BLaER1 (cell line): ENCODE data around the gene SLC2A1.

Experiments
- H3K27ac ChIP-seq: shearing (Covaris generic); formaldehyde crosslinking; 2 replicates; pipeline ENCODE4 v1.8.1; 2022
- H3K27me3 ChIP-seq: shearing (Covaris generic); formaldehyde crosslinking; 2 replicates; pipeline ENCODE4 v1.8.1; 2022
- H3K36me3 ChIP-seq: shearing (Covaris generic); formaldehyde crosslinking; 2 replicates; pipeline ENCODE4 v1.8.1; 2022
- H3K4me1 ChIP-seq: shearing (Covaris generic); formaldehyde crosslinking; 2 replicates; pipeline ENCODE4 v1.8.1; 2022
- H3K4me2 ChIP-seq: shearing (Covaris generic); formaldehyde crosslinking; 2 replicates; pipeline ENCODE4 v1.8.1; 2022
- H3K4me3 ChIP-seq: shearing (Covaris generic); formaldehyde crosslinking; 2 replicates; pipeline ENCODE4 v1.8.1; 2022
- H3K9ac ChIP-seq: shearing (Covaris generic); formaldehyde crosslinking; 2 replicates; pipeline ENCODE4 v1.8.1; 2022
- H3K9me3 ChIP-seq: shearing (Covaris generic); formaldehyde crosslinking; 2 replicates; pipeline ENCODE4 v1.8.1; 2022
- H4K20me1 ChIP-seq: shearing (Covaris generic); formaldehyde crosslinking; 2 replicates; pipeline ENCODE4 v1.8.1; 2022
- Cebpa-rat ChIP-seq: shearing (Covaris generic); IDR thresholded peaks from 2 replicates; pipeline ENCODE4 v1.8.1; 2022

The SLC2A1 gene

GRCh38 chr1:42951588-42951987 lies 7.1 kb downstream of the SLC2A1 start:
- Histone ChIP-seq H3K4me2 (peak overlapping the region; percentile 98), H3K9me3 (no peaks in the 10 kb centered on the region), H3K27ac (peak overlapping the region; percentile 77), H4K20me1 (peaks cover 100% of the 10 kb centered on the region), H3K36me3 (peaks cover 56% of the 10 kb centered on the region), H3K4me3 (peak overlapping the region; percentile 23; the same call in 1 of the 2 replicates), H3K27me3 (no peaks in the 10 kb centered on the region), H3K4me1 (peaks cover 100% of the 10 kb centered on the region), H3K9ac (peak overlapping the region; percentile 63; the same call in 1 of the 2 replicates)
- TF ChIP-seq Cebpa-rat = no peak

- Histone ChIP-seq H3K4me1 (peaks cover 100% of the 10 kb centered on the region), H3K9ac (peak overlapping the region; percentile 46; the same call in 1 of the 2 replicates), H3K27me3 (no peaks in the 10 kb centered on the region), H3K27ac (peak overlapping the region; percentile 63), H3K4me2 (peak overlapping the region; percentile 98), H3K4me3 (no peak overlapping the region), H3K9me3 (no peaks in the 10 kb centered on the region), H4K20me1 (peaks cover 100% of the 10 kb centered on the region), H3K36me3 (peaks cover 53% of the 10 kb centered on the region)
- no peak for TF ChIP-seq Cebpa-rat
Measured at GRCh38 chr1:42950116-42950481, 8.6 kb downstream of the SLC2A1 start.

GRCh38 chr1:42949312-42950115 lies 9.2 kb downstream of the SLC2A1 start:
- Histone ChIP-seq H3K4me3 (0 out of 2 replicates have a peak overlapping the region, but pooled peaks have one; percentile 19), H3K4me2 (peak overlapping the region; percentile 98), H3K9ac (peak overlapping the region; percentile 46), H3K9me3 (no peaks in the 10 kb centered on the region), H3K27me3 (no peaks in the 10 kb centered on the region), H3K27ac (peak overlapping the region; percentile 63), H4K20me1 (peaks cover 100% of the 10 kb centered on the region), H3K36me3 (peaks cover 47% of the 10 kb centered on the region), H3K4me1 (peaks cover 100% of the 10 kb centered on the region)
- no peak for TF ChIP-seq Cebpa-rat

- Histone ChIP-seq H3K4me3 (no peak overlapping the region), H4K20me1 (peaks cover 100% of the 10 kb centered on the region), H3K27me3 (no peaks in the 10 kb centered on the region), H3K27ac (peak overlapping the region; percentile 54; the same call in 1 of the 2 replicates), H3K4me2 (peak overlapping the region; percentile 84), H3K9me3 (no peaks in the 10 kb centered on the region), H3K9ac (no peak overlapping the region), H3K36me3 (peaks cover 41% of the 10 kb centered on the region), H3K4me1 (peaks cover 100% of the 10 kb centered on the region)
- TF ChIP-seq Cebpa-rat = no peak
Measured at GRCh38 chr1:42947965-42948732, 10.5 kb downstream of the SLC2A1 start.

- Histone ChIP-seq H3K27me3 (no peaks in the 10 kb centered on the region), H3K4me2 (peak overlapping the region; percentile 84), H3K27ac (peak overlapping the region; percentile 69), H3K4me3 (no peak overlapping the region), H3K4me1 (peaks cover 100% of the 10 kb centered on the region), H4K20me1 (peaks cover 100% of the 10 kb centered on the region), H3K36me3 (peaks cover 48% of the 10 kb centered on the region), H3K9me3 (no peaks in the 10 kb centered on the region), H3K9ac (no peak overlapping the region)
- TF ChIP-seq Cebpa-rat = no peak
Measured at GRCh38 chr1:42947117-42947516, 11.6 kb downstream of the SLC2A1 start.

GRCh38 chr1:42946120-42946898 lies 12.4 kb downstream of the SLC2A1 start:
- H3K4me2 ChIP-seq = peak overlapping the region; percentile 84
- H3K9ac ChIP-seq = peak overlapping the region; percentile 31; the same call in 1 of the 2 replicates
- peaks cover 48% of the 10 kb centered on the region for H3K36me3 ChIP-seq
- H3K4me3 ChIP-seq = no peak overlapping the region
- H3K4me1 ChIP-seq = peaks cover 100% of the 10 kb centered on the region
- no peaks in the 10 kb centered on the region for H3K27me3 ChIP-seq
- peaks cover 99% of the 10 kb centered on the region for H4K20me1 ChIP-seq
- H3K9me3 ChIP-seq = no peaks in the 10 kb centered on the region
- no peak for TF ChIP-seq Cebpa-rat
- peak overlapping the region; percentile 69 for H3K27ac ChIP-seq

- peaks cover 99% of the 10 kb centered on the region for H3K4me1 ChIP-seq
- peak overlapping the region; percentile 69 for H3K27ac ChIP-seq
- peak overlapping the region; percentile 84 for H3K4me2 ChIP-seq
- H3K9ac ChIP-seq = peak overlapping the region; percentile 43; the same call in 1 of the 2 replicates
- TF ChIP-seq Cebpa-rat = no peak
- no peak overlapping the region for H3K4me3 ChIP-seq
- no peaks in the 10 kb centered on the region for H3K27me3 ChIP-seq
- H4K20me1 ChIP-seq = peaks cover 99% of the 10 kb centered on the region
- H3K36me3 ChIP-seq = peaks cover 55% of the 10 kb centered on the region
- H3K9me3 ChIP-seq = no peaks in the 10 kb centered on the region
Measured at GRCh38 chr1:42945164-42945563, 13.5 kb downstream of the SLC2A1 start.

GRCh38 chr1:42944246-42944928 lies 14.3 kb downstream of the SLC2A1 start:
- peak overlapping the region; percentile 84 for H3K4me2 ChIP-seq
- H3K36me3 ChIP-seq = peaks cover 63% of the 10 kb centered on the region
- peaks cover 99% of the 10 kb centered on the region for H3K4me1 ChIP-seq
- peak overlapping the region; percentile 43; the same call in 1 of the 2 replicates for H3K9ac ChIP-seq
- peak overlapping the region; percentile 69 for H3K27ac ChIP-seq
- no peaks in the 10 kb centered on the region for H3K27me3 ChIP-seq
- H4K20me1 ChIP-seq = peaks cover 98% of the 10 kb centered on the region
- H3K9me3 ChIP-seq = no peaks in the 10 kb centered on the region
- no peak overlapping the region for H3K4me3 ChIP-seq
- TF ChIP-seq Cebpa-rat = no peak

- TF ChIP-seq Cebpa-rat = no peak
- Histone ChIP-seq H3K4me2 (peak overlapping the region; percentile 84), H3K9ac (peak overlapping the region; percentile 28; the same call in 1 of the 2 replicates), H3K36me3 (peaks cover 70% of the 10 kb centered on the region), H3K4me1 (peaks cover 99% of the 10 kb centered on the region), H3K27me3 (no peaks in the 10 kb centered on the region), H3K9me3 (no peaks in the 10 kb centered on the region), H3K27ac (peak overlapping the region; percentile 69), H4K20me1 (peaks cover 98% of the 10 kb centered on the region), H3K4me3 (no peak overlapping the region)
Measured at GRCh38 chr1:42943728-42944127, 14.9 kb downstream of the SLC2A1 start.
